ENCODE data around the gene SIK3. TPM values are rescaled to one million over a fixed set of nuclear protein-coding genes. Genes with fewer than 3 reads are reported as not detected.

The SIK3 gene
- total RNA-seq, 1 experiment from 2014 or later = 31.4 TPM

DNA sequence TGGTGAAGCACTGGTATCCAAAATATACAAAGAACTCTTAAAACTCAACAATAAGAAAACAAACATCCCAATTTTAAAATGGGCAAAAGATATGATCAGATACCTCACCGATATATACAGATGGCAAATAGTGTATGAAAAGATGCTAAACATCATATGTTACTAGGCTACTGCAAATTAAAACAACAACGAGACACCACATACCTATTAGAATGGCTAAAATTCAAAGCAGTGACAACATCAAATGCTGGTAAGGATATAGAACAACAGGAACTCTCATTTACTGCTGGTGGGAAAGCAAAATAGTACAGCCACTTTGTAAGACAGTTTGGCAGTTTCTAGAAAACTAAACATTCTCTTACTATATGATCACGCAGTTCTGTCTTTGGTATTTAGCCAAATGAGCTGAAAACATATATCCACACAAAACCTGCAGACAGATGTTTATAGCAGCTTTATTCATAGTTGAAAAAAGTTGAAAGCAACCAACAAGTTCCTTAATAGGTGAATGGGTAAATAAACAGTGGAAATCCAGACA, 38.5 kb downstream of the SIK3 start:
- Histone ChIP-seq H3K9me3 (ENCODE audit: control insufficient read depth, low read depth, low read length) (no peaks in the 10 kb centered on the region), H3K18ac (ENCODE audit: insufficient read length, low read depth, low read length) (no peak overlapping the region), H4K20me1 (ENCODE audit: control insufficient read depth, insufficient read depth, insufficient read length) (no peaks in the 10 kb centered on the region), H3K79me2 (ENCODE audit: insufficient read depth, low read length) (peaks cover 5% of the 10 kb centered on the region; the same call in 1 of the 2 replicates), H3K27me3 (ENCODE audit: insufficient read depth, low read length) (no peaks in the 10 kb centered on the region), H3K14ac (ENCODE audit: insufficient read depth, low read length) (no peak overlapping the region), H2BK120ac (ENCODE audit: low read depth, low read length, poor library complexity, severe bottlenecking) (no peak overlapping the region), H3K27ac (ENCODE audit: insufficient read length, low read depth, low read length) (no peak overlapping the region), H3K4ac (ENCODE audit: low read depth, low read length) (no peak overlapping the region), H3K23ac (ENCODE audit: insufficient read length, low read depth, low read length) (no peak overlapping the region), H3K23me2 (ENCODE audit: insufficient read length, low read depth, low read length, poor library complexity, severe bottlenecking) (no peaks in the 10 kb centered on the region), H3K9ac (ENCODE audit: extremely low read depth, insufficient read length, low read length) (no peak overlapping the region), H2BK5ac (ENCODE audit: insufficient read length, low read length) (no peak overlapping the region), H2AFZ (ENCODE audit: low read length) (no peak overlapping the region), H3K79me1 (ENCODE audit: insufficient read depth, low read depth, low read length, poor library complexity, severe bottlenecking) (no peaks in the 10 kb centered on the region), H3K4me1 (ENCODE audit: insufficient read depth, low read length) (peaks cover 3% of the 10 kb centered on the region; the same call in 1 of the 2 replicates), H2BK20ac (ENCODE audit: low read depth, low read length, poor library complexity, severe bottlenecking) (no peak overlapping the region), H4K5ac (ENCODE audit: insufficient read length, low read depth, low read length) (no peak overlapping the region), H3K56ac (ENCODE audit: insufficient read length, low read depth, low read length) (no peak overlapping the region), H2BK15ac (ENCODE audit: low read depth, low read length) (no peak overlapping the region), H2AK5ac (ENCODE audit: insufficient read length, low read length) (no peak overlapping the region), H3K4me2 (ENCODE audit: insufficient read depth, insufficient read length, low read length) (no peak overlapping the region), H2BK12ac (ENCODE audit: insufficient read length, low read depth, low read length) (no peak overlapping the region), H3T11ph (ENCODE audit: low read length) (no peak overlapping the region), H4K91ac (ENCODE audit: insufficient read length, low read depth, low read length) (no peak overlapping the region), H4K8ac (replicated peaks; ENCODE audit: insufficient read length, low read depth, low read length) (no peak overlapping the region)
- peaks cover 21 to 23% of the 10 kb centered on the region in 2 experiments for H3K4me1 Mint-ChIP-seq
- no peaks in the 10 kb centered on the region for H3K9me3 Mint-ChIP-seq
- H3K27ac Mint-ChIP-seq = peak overlapping the region in 1 of 3 experiments; percentile 34; a peak in 1 of 7 replicates
- DNase-seq = no peak
- no peaks in the 10 kb centered on the region for H3K36me3 Mint-ChIP-seq (ENCODE audit: insufficient read depth in 1 of 3, low read depth in 3 of 3)
- H3K27me3 Mint-ChIP-seq (ENCODE audit: low read depth) = no peaks in the 10 kb centered on the region
- no CpG with 5 or more reads among the region's 3 CpGs for WGBS (ENCODE audit: extremely low coverage, insufficient read length, low lambda C conversion rate)
- H3K4me3 Mint-ChIP-seq = no peak overlapping the region
- TF ChIP-seq, protein P1, sequence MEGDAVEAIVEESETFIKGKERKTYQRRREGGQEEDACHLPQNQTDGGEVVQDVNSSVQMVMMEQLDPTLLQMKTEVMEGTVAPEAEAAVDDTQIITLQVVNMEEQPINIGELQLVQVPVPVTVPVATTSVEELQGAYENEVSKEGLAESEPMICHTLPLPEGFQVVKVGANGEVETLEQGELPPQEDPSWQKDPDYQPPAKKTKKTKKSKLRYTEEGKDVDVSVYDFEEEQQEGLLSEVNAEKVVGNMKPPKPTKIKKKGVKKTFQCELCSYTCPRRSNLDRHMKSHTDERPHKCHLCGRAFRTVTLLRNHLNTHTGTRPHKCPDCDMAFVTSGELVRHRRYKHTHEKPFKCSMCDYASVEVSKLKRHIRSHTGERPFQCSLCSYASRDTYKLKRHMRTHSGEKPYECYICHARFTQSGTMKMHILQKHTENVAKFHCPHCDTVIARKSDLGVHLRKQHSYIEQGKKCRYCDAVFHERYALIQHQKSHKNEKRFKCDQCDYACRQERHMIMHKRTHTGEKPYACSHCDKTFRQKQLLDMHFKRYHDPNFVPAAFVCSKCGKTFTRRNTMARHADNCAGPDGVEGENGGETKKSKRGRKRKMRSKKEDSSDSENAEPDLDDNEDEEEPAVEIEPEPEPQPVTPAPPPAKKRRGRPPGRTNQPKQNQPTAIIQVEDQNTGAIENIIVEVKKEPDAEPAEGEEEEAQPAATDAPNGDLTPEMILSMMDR (conservative IDR thresholded peaks at IDR 0.05) = no peak
